NCI-H146 treated with DMSO at 0.1 percent for 48 hours (cell line): Measurements from ENCODE around the gene BRMS1L.
"Not testable (repeated sequence)": the region's sequence is repeated elsewhere in the genome, so short reads cannot be mapped to it uniquely, and the experiment has no call there.

Experiments used
- DNase-seq: peaks from one replicate; lab custom pipeline; 2025; ENCODE audit not compliant: unreplicated experiment; lab: John Stamatoyannopoulos, UW

The BRMS1L gene

DNA sequence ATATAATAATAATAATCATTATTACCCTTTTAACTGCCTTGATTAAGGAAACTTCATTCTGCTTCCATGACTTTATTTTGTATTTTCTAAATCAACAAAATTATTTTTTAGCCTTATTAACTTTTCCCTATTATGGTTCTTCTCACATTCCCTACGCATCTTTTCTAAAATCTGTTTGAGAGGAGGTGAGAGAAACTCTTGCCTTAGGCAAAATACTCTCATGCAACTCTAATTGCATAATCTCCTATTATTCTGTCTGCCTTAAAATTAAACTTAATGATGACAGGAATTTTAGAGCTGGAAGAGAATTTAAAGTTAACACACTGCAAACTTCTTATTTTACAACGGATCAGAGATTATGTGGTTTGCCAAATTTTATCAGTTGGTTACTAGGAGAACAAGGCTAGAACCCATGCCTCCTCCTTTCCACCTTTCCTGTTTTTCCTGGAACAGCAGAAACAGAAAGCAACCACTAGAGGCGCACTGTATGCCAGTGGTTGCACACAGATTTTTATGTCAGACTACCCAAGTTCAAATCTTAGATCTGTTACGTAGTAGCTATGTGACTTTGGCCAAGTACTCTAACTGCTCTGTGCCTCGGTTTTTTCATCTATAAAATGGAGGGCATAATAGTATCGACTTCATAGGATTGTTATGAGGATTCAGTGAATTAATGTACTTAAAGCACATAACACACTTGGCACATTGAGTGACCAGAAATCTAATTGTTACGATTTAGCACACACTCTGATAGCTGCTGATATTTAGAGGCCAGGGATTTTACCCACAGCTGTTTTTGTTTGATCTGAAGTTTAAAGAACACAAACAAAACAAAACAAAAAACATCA, 4.3 kb upstream of the BRMS1L start:
- DNase-seq = peak; percentile 2

DNA sequence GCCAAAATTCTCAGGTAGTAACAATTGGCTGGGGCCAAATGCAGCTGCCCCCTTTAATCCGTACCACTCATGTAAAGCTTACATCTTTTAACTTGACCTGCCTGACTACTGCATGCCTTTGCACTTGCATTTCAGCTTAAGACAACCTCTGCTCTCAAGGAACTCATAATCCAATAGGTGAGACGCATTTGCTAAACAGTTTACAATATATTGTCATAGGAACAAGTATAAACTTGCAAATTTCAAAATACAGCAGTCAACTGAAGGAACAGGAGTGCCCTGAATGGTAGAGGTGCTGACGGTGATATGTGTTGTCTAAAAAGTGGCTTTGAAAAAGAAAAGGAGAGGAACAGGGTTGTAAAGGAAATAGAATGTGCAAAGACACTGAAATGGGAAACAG, 3.6 kb upstream of the BRMS1L start:
- DNase-seq = no peak

- DNase-seq = not testable (repeated sequence)
Measured at GRCh38 chr14:35824446-35825165, 1.5 kb upstream of the BRMS1L start.

- no peak for DNase-seq
Measured at GRCh38 chr14:35825968-35826217, 245 bp upstream of the BRMS1L start.

GRCh38 chr14:35826952-35827416, 846 bp downstream of the BRMS1L start:
- no peak for DNase-seq

- DNase-seq = no peak
Measured at GRCh38 chr14:35827678-35828472, 1.7 kb downstream of the BRMS1L start.

GRCh38 chr14:35829449-35829848, 3.3 kb downstream of the BRMS1L start:
- DNase-seq = no peak

GRCh38 chr14:35835208-35835982, 9.3 kb downstream of the BRMS1L start:
- DNase-seq = no peak

DNA sequence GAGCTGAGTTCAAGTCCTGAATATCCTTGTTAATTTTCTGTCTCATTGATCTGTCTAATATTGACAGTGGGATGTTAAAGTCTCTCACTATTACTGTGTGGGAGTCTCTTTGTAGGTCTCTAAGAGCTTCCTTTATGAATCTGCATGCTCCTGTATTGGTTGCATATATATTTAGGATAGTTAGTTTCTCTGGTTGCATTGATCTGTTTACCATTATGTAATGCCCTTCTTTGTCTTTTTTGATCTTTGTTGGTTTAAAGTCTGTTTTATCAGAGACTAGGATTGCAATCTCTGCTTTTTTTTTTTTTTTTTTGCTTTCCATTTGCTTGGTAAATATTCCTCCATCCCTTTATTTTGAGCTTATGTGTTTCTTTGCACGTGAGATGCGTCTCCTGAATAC, 15.6 kb downstream of the BRMS1L start:
- DNase-seq = not testable (repeated sequence)

DNA sequence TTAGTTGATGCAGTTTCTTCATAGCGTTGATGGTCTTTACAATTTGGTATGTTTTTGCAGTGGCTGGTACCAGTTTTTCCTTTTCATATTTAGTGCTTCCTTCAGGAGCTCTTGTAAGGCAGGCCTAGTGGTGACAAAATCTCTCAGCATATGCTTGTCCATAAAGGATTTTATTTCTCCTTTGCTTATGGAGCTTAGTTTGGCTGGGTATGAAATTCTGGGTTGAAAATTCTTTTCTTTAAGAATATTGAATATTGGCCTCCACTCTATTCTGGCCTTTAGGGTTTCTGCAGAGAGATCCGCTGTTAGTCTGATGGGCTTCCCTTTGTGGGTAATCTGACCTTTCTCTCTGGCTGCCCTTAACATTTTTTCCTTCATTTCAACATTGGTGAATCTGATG, 16.1 kb downstream of the BRMS1L start:
- not testable (repeated sequence) for DNase-seq

DNA sequence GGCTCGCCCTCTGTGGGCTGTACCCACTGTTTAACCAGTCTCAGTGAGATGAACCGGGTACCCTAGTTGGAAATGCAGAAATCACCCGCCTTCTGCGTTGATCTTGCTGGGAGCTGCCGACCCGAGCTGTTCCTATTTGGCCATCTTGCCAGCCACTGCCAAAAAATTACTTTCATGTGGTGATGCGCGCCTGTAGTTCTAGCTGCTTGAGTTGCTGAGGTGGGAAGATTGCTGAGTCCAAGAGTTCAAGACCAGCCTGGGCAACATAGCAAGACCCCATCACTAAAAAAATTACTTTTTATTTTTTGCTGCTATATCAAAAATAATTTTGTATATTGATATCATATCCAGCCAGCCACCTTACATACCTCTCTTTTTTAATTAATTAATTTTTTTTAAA, 18.4 kb downstream of the BRMS1L start:
- DNase-seq = no peak

DNA sequence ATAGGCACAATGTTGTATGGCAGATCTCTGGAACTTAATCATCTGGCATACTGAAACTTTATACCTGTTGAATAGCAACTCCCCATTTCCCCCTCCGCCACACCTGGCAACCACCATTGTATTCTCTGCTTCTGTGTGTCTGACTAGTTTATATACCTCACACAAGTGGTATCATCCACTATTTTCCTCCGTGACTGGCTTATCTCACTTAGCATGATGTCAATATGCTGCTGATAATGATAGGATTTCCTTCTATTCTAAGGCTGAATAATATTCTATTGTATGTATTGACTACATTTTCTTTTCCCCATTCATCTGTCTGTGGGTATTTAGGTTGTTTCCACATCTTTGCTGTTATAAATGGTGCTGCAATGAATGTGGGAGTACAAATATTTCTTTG, 21.5 kb downstream of the BRMS1L start:
- DNase-seq = peak; percentile 59

GRCh38 chr14:35849122-35849521, 23.0 kb downstream of the BRMS1L start:
- DNase-seq = no peak

DNA sequence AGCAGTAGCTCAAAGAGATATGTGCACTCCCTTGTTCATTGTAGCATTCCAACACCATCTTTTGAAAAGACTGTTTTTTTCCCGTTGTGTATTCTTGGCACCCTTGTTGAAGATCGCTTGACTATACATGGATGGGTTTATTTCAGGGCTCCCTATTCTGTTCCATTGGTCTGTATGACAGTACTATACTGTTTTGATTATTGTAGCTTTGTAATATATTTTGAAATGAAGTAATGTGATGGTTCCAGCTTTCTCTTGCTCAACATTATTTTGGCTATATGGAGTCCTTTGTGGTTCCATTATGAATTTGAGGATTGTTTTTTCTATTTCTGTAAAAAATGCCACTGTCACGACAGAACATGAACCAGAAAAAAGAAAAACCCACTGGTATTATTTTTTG, 25.7 kb downstream of the BRMS1L start:
- no peak for DNase-seq

GRCh38 chr14:35853225-35853624, 27.1 kb downstream of the BRMS1L start:
- DNase-seq = no peak

DNA sequence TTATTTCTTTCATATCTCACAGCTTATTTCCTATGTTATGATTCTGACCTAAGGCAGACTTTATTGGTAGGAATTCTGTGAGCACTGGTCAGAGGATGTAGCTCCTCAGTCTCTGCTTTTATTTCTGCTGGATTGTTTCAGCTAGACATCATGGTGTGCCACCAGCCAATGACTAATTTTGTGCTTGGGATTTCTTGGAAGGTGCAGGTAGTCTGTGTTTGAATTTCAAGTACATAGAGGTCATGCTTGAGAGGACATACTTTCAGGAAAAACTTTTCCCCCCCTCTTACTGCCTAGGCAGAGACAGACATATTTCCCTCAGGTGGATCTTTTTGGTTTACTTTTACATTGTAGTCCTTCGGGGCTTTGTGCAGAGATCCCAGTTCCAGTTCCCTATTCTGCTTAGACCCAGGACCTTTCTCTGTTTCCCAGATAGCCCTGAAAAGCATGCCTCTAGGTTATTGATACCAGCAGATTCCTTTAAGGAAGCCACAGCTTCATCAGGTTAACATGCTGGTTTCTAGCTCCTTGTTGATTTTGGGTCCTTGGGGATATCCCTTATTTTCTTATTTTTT, 28.6 kb downstream of the BRMS1L start:
- no peak for DNase-seq

- peak; percentile 73 for DNase-seq
Measured at GRCh38 chr14:35855876-35856481, 29.8 kb downstream of the BRMS1L start.

- DNase-seq = no peak
Measured at GRCh38 chr14:35858521-35859209, 32.5 kb downstream of the BRMS1L start.

DNA sequence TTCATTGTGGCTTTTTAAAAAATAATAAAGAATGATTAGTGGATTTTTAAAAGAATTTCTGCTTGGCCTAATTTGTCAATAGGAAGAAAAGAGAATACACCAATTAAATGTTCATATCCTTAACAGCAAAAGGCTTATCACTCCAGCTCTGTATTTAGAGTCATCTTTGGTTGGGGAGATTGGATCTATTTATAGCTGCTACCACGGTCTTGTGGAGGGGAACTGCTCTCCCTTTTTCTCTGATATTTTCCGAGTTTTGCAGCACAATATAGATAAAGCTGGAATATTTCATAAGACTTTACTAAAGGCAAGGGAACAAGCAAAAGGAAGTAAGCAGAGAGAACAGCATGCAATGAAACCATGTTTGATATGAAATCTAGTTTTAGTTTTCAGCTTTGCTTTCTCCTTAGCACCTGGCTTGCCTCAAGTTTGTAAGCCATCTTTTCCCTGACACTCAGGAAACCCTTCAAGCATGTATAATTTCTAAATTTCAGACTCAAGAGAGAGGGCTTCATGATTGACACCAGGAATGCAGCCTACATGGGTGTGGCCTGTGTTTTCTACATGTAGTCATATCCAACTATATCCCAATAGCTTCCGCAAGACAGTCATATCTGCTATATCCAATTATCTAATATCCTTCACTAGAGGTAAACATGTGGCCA, 35.2 kb downstream of the BRMS1L start:
- DNase-seq = no peak
